HS-5 (cell line): ENCODE measurements around the gene ACOXL.

Experiments
- DNase-seq: peaks from one replicate; pipeline ENCODE4 v3.0.0-alpha.2; 2012; ENCODE audit warnings: low read depth

Gene ACOXL

DNA sequence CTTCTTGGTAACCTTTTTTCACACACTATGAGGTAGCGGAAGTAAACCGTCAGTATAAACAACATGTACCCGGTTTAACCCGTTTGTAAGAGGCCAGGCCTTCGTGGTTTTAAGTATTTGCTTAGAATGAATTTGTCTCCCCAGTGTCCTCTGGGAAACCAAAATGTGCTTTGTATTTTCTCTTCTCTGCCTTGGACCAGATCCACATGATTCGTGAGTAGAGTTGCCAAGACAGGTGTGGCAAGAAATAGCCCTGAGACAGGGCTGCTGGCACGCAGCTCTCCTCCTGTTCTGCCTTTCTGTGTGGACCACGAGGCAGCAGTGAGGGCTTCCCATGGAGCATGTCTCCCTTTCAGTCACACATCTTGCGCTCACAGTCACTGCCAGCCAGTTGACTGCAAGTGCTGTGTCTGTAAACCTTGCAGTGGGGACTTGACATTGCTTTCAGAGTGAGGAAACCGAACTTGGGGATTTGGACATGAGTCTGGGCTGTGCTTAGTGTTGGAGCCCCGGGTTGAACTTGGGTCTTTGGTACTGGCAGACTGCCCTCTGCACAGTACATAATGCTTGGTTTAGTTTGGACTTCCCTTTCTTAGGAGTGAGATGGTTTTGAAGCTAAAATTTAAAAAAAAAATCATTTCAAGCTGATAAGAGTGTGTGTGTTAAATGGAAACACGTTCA, 407.4 kb downstream of the ACOXL start:
- DNase-seq: no peak

- DNase-seq: no peak
These were observed 408.4 kb downstream of the ACOXL start for GRCh38 chr2:111140815-111141214.

- DNase-seq: no peak
These were observed 409.7 kb downstream of the ACOXL start for GRCh38 chr2:111142101-111142500.

- DNase-seq: no peak
These were observed 410.9 kb downstream of the ACOXL start for GRCh38 chr2:111143107-111143842.

DNA sequence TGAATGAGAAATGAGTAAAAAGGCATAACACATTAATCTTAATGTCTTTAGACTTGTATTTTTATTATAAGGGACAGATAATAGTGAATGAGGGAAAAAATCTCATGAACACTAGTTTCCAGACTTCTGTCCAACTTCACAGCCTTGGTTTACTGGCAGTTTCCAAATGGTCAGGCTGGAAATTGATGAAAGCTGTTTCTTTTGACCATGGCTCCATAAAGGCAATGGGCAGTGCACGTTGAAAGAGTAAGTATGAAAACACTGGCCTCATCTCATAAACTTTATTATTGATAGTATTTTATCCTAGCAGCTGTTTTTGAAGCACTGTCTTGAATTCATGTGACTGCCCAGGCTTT, 411.4 kb downstream of the ACOXL start:
- no peak for DNase-seq

GRCh38 chr2:111145103-111145760, 412.9 kb downstream of the ACOXL start:
- no peak for DNase-seq

GRCh38 chr2:111145951-111146350, 413.6 kb downstream of the ACOXL start:
- DNase-seq: no peak

- no peak for DNase-seq
These were observed 416.0 kb downstream of the ACOXL start for GRCh38 chr2:111148225-111148873.

DNA sequence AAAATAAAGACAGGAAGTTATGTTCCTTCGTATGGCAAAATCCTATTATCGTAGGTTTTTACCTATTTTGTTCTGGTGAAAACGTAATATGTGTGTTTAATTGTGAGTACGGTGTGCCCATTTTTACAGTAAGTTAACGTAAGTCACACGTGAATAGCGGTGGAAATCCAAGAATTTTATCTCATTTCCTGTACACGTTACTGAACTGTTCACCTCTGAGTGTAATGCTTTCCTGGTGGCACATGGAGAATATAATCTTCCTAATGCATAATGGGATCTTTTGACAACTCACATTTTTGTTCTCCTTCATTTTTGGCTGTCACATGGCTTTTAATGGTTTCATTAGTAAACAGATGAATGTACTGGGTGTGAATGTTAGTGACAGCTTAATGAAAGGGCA, 416.6 kb downstream of the ACOXL start:
- DNase-seq: no peak

DNA sequence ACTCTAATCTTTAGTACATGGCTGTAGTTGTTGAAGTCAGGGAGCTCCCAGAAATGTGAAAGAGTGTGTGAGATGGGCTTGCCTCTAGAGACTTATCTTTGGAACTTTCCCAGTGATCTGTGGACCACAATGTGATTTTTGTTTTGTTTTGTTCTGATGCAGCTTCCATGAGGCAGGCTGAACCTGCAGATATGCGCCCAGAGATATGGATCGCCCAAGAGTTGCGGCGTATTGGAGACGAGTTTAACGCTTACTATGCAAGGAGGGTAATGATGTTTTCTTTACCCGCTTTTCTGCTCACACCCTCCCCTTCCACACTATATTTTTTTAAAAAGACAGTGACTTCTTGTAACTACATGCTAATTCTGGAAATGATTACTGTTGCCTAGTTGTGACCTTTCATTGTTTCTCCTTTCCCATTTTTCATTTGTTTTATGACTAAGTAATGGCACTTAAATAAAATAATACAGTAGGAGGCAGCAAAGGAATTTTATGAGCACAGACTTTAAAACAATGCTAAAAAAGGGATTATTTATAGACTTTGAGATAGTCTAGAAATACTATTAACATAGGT, 417.6 kb downstream of the ACOXL start:
- no peak for DNase-seq

DNA sequence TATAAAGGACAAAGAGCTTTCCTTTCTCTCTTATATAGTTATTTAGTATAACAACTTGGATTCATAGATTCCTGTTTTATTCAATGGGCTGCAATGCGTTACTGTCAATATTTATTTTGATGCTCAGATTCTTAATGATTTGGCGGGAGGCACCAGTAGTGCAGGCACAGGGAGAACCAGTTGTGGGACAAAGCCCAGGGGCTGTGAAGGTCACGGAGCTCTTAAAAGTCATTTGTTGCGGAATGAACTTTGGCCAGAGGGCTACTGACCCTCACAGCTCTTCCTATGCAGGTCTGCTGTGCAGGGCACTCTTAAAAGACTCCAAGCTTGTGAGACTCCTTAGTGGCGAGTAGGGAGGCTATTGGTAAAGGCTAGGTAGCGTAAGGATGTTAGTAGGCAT, 422.4 kb downstream of the ACOXL start:
- DNase-seq: no peak

DNA sequence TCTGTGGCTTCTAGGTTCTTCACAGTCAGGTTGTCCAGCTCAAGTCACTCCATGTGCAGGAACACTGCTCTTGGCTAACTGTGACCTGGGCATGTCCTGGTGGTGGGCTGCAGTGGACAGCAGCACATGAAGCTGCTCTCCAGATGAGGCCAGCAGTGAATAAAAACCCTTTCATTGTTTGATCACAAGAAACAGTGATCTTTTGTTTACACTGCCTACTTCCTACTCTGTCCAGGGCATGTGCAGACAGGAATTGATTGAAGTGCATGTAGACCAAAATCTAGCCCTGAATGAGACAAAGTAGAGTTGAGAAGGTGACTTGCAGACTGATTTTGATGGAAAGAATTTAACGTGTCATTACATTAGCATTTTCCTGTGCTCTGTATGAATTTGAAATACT, 423.2 kb downstream of the ACOXL start:
- no peak for DNase-seq

DNA sequence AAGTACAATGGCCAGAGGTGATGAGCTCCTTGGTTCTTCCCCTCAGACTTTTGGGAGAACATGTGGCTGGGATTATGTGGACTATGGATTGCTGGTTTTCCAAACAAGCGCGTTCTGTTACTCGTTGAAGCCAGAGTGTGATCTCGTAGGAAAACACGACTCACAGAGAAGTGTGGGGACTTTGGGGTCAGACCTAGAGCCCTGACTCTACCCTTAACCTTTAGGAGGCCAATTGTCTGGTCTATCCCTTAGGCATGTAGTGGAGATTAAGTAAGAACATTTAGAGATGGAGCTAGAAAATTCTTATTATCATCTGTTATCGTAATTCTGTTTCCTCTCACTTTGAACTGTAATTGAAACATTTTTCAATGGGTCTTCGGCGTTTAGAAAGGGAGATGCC, 424.2 kb downstream of the ACOXL start:
- no peak for DNase-seq

DNA sequence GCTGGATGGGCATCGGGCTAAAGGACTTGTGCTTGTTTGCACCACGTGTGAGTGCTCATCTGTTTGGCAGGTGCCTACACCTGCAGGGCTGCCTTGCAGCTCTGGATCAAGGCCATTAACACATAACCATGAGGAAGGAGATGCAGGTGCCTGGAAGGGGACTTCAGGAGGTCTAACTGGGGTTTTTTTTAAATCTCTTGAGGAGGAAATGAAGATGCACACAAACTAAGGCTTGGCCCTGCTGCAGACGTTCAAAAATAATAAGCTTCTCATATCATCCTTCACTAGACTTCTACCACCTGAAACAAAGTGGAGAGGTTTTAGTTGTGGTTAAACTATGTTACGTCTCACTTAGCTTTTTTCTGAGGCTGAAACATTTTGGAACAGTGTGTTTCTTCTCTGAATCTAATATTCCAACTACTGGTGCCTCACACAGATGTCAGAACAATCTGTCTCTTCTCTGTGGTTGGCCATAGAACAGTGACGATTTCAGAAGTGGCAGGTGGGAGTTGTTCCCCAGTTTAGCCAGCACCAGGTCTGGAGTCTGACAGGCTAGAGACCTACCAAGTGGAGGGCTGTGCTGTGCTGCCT, 424.8 kb downstream of the ACOXL start:
- no peak for DNase-seq

- DNase-seq: no peak
These were observed 425.4 kb downstream of the ACOXL start for GRCh38 chr2:111157798-111158197.

GRCh38 chr2:111159641-111160040, 427.3 kb downstream of the ACOXL start:
- DNase-seq: no peak

DNA sequence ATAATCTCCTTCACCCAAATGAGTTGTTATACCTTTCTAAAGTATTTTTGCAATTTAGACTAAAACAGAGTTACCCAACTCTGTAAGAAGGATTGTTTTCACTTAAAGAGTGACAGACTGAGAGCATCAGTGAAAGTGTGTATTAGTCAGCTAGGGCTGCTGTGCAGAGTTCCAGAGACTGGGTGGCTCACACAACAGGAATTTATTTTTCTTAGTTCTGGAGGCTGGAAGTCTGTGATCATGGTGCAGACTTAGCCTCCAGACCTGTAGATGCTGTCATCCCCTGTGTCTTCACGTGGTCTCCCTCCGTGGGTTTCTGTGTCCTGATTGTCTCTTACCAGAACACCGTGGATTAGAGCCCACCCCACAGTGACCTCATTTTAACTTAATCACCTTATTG, 428.4 kb downstream of the ACOXL start:
- peak; percentile 72 for DNase-seq

GRCh38 chr2:111161971-111162370, 429.6 kb downstream of the ACOXL start:
- no peak for DNase-seq

GRCh38 chr2:111162718-111163331, 430.5 kb downstream of the ACOXL start:
- DNase-seq: no peak

GRCh38 chr2:111164078-111164477, 431.7 kb downstream of the ACOXL start:
- DNase-seq: no peak

- no peak for DNase-seq
These were observed 432.7 kb downstream of the ACOXL start for GRCh38 chr2:111165084-111165483.

- no peak for DNase-seq
These were observed 433.7 kb downstream of the ACOXL start for GRCh38 chr2:111166115-111166514.
